GM18870 (cell line): ENCODE results near the gene NLK.
"Not testable (repeated sequence)": the region's sequence is repeated elsewhere in the genome, so short reads cannot be mapped to it uniquely, and the experiment has no call there.

Experiments
- ATAC-seq: cut with Tn5 transposase; IDR thresholded peaks from one replicate; pipeline ENCODE4 v1.9.1; 2021; ENCODE audit warnings: moderate library complexity; ENCODE audit not compliant: unreplicated experiment

Gene NLK

GRCh38 chr17:28187931-28188330, 145.5 kb downstream of the NLK start:
- no peak for ATAC-seq

GRCh38 chr17:28188841-28189263, 146.4 kb downstream of the NLK start:
- ATAC-seq: no peak

- ATAC-seq: no peak
Observed at GRCh38 chr17:28189667-28190066, 147.2 kb downstream of the NLK start.

GRCh38 chr17:28191018-28191417, 148.5 kb downstream of the NLK start:
- no peak for ATAC-seq

- no peak for ATAC-seq
Observed at GRCh38 chr17:28193241-28193640, 150.8 kb downstream of the NLK start.

GRCh38 chr17:28194382-28194781, 151.9 kb downstream of the NLK start:
- ATAC-seq: no peak

- no peak for ATAC-seq
Observed at GRCh38 chr17:28196636-28197035, 154.2 kb downstream of the NLK start.

GRCh38 chr17:28199115-28199514, 156.6 kb downstream of the NLK start:
- no peak for ATAC-seq

- ATAC-seq: no peak
Observed at GRCh38 chr17:28199728-28200127, 157.3 kb downstream of the NLK start.

- no peak for ATAC-seq
Observed at GRCh38 chr17:28201315-28201714, 158.8 kb downstream of the NLK start.

- no peak for ATAC-seq
Observed at GRCh38 chr17:28204244-28204643, 161.8 kb downstream of the NLK start.

- ATAC-seq: no peak
Observed at GRCh38 chr17:28204751-28205150, 162.3 kb downstream of the NLK start.

GRCh38 chr17:28206292-28206691, 163.8 kb downstream of the NLK start:
- ATAC-seq: no peak

GRCh38 chr17:28211811-28212210, 169.3 kb downstream of the NLK start:
- ATAC-seq: no peak

- ATAC-seq: not testable (repeated sequence)
Observed at GRCh38 chr17:28213578-28213977, 171.1 kb downstream of the NLK start.

- no peak for ATAC-seq
Observed at GRCh38 chr17:28216052-28216451, 173.6 kb downstream of the NLK start.

- no peak for ATAC-seq
Observed at GRCh38 chr17:28216528-28216927, 174.1 kb downstream of the NLK start.

- ATAC-seq: no peak
Observed at GRCh38 chr17:28219771-28220170, 177.3 kb downstream of the NLK start.

- no peak for ATAC-seq
Observed at GRCh38 chr17:28221751-28222414, 179.4 kb downstream of the NLK start.

GRCh38 chr17:28225271-28225670, 182.8 kb downstream of the NLK start:
- no peak for ATAC-seq

- no peak for ATAC-seq
Observed at GRCh38 chr17:28225867-28226266, 183.4 kb downstream of the NLK start.

GRCh38 chr17:28226563-28227315, 184.3 kb downstream of the NLK start:
- no peak for ATAC-seq
